ENCODE results near the gene FDX1.

- TF ChIP-seq CTCF (IDR thresholded peaks at IDR 0.05) (no peak), IRF2 (CRISPR knock-in tag; IDR thresholded peaks at IDR 0.05; ENCODE audit: borderline replicate concordance, low read depth) (no peak), GABPB1 (CRISPR knock-in tag; IDR thresholded peaks at IDR 0.05) (no peak), FOXP4 (CRISPR knock-in tag; IDR thresholded peaks at IDR 0.05) (no peak), NFE2L1 (CRISPR knock-in tag; IDR thresholded peaks at IDR 0.05) (no peak), MXD4 (CRISPR knock-in tag; IDR thresholded peaks at IDR 0.05; ENCODE audit: borderline replicate concordance) (no peak), ELF4 (CRISPR knock-in tag; IDR thresholded peaks at IDR 0.05; ENCODE audit: low read depth) (no peak), ETV6 (CRISPR knock-in tag; IDR thresholded peaks at IDR 0.05) (no peak), ZNF671 (CRISPR knock-in tag; IDR thresholded peaks at IDR 0.05) (no peak)
Observed at GRCh38 chr11:110492321-110492685, 62.6 kb downstream of the FDX1 start.

Data from WTC11 (cell line).